Effector CD8-positive, alpha-beta T cell (primary cell): ENCODE results near the gene LDLRAD4.
"Not testable (repeated sequence)": the region's sequence is repeated elsewhere in the genome, so short reads cannot be mapped to it uniquely, and the experiment has no call there.

Experiments
- DNase-seq: peaks from one replicate; lab custom pipeline; 2025; lab: John Stamatoyannopoulos, UW

Gene LDLRAD4

DNA sequence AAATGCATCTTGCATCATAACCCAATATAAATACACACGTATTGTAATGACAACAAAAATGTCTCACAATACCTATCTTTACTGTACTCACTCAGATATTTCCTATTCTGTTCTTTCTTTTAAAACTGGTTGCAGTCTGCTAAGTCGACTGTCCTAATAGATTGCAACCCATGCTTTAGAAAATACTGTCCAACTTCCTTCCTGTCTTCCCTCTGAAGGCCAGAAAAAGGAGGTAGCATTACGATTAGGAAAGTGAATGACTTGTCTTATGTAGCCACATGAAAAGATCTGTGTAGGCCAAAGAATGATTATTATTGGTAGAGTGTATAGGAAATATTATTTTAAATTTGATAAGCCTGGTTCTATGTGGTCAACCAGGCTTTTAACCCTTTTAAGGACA, 373.7 kb downstream of the LDLRAD4 start:
- DNase-seq: no peak

DNA sequence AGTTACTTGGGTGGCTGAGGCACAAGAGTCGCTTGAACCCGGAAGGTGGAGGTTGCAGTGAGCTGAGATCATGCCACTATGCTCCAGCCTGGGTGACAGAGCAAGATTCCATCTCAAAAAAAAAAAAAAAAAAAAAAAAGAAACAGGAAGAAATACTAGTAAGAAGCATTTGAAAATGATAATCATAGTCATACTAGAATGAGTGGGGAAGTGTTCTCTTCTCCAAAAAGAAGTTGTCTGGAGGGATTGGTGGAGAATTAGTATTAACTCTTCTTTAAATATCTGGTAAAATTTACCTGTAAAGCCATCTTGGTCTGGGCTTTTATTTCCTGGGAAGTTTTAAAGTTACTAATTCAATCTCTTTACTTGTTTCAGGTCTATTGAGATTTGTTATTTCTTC, 376.0 kb downstream of the LDLRAD4 start:
- DNase-seq: no peak

DNA sequence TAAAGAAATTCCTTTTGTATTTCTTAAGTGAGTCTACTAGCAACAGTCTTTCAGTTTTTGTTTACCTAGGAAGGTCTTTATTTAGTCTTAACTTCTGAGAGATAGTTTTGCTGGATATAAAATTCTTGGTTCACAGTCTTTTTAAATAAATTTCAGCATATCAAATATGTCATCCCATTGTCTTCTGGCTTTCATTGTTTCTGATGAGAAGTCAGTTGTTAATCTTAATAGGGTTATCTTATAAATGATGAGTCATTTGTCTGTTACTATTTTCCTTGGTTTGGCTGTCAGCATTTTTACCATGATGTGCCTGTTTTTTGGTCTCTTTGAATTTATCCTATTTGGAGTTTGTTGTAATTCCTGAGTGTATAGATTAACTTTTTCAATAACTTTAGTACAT, 378.5 kb downstream of the LDLRAD4 start:
- no peak for DNase-seq

DNA sequence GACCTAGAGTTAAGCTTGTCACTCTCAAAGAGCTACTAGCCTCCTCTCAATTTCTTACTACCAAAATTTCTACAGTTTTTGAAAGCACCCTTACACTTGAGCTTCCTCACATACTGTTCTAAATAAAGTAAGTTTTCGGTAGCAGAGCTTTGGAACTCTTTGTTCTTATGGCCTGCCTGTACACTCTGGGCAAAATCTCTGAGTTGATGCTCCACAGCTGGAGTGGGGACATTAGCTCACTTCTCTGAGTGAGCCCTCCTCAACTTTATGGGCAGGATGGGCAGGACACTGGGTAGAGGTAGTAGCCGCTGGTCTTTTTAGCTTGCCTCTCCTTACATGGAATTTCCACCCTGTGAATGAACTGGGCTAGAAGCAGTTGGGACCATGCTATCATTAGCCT, 380.0 kb downstream of the LDLRAD4 start:
- no peak for DNase-seq

DNA sequence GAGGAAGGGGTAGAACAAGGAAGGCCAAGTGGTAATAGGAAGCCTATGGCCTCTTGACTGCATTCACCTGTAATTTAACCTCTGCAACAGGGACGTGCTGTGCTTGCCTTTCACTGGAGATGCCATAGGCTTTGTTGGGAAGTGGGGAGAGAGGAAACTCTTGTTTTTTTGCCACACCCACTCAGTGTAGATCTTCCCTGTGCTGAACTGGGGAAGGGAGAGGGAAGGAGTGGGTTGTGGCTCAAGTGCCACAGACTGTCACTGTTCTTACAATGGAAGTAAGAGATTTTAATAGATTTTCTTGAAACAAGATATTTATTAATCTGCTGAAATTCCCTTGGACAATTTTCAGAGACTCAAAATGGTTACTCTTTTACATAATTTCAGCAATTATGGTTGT, 380.5 kb downstream of the LDLRAD4 start:
- DNase-seq: no peak

DNA sequence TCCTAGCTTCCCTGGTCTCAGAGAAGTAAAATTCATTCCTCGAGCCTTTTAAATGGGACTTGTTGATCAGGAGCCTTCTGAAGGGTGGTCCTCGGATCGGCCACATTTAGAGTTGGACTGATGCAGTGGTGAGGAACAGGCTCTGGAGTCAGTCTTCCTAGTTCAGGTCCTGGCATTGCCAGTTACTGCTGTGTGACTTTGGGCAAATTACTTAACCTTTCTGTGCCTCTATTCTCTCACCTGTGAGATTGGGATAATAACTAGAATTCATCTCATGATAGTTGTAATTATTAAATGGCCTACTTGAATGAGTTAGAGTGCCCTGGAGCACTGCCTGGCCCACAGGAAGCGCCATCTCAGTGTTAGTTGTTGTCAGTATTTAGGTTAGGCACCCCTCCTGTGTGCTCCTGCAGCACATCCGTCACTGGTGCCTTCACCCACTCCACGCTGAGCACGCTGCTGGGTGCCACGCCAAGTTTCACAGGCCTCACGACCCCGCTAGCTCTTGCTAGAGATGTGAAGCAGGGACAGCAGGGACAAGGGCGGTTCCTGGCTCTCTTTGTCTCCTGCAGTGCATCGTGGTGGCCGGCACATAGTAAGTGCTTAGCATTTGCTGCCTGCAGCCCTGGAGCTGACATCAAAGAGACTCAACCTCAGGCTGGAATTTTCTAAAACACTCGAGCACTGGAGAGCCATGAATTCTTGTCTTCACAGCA, 384.9 kb downstream of the LDLRAD4 start:
- no peak for DNase-seq

DNA sequence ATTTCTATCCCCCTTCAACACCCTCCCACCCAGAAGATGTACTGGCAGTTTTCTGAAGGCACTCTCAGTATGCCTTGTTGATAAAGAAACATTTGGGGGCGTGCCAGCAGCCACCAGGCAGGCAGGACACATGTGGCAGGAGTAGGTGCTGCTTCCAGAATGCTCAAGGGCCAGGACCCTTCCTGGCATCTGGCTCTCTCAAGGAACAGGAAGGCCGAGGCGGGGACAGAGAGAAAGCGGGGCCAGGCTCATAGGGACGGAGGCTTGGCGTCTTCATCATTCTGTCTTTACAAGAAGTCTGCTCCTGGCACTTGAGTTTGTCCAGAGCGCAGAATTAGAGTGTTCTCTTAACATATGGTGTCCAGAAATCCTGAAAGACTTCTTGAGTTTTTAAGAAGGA, 386.2 kb downstream of the LDLRAD4 start:
- DNase-seq: no peak

DNA sequence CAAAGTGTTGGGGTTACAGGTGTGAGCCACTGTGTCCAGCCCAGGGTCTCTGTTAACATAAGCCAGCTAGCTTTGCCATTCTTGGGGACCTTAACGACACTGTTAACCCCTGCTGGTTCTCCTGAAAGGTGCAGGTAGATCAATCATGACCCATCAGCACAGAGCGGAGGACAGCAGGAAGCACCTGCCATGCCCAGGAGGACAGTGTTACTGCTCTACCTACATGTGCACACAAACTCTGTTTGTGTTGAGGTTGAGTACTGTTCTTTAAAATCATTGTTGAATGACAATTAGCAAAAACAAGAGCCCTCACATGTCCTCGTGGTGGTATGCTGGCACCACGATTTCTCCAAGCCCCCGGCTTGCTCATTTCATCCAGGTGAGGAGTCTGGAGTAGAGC, 386.9 kb downstream of the LDLRAD4 start:
- DNase-seq: no peak

DNA sequence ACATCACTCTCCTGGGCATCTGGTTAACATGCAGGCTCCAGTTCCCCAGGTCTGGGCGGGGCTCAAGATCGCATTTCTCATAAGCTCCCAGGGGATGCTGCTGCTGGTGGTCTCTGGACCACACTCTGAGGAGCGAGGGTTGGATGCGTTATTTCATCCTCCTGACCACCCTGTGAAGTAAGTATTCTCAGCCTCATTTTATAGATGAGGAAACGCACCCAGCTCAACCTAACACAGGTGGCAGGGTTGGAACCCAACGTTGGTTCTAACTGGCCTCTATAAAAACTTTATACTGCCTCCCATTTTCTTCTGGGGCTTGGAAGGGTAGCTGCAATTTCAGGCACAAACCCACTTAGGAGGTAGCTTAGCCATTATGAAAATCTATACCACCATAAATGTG, 387.3 kb downstream of the LDLRAD4 start:
- no peak for DNase-seq

DNA sequence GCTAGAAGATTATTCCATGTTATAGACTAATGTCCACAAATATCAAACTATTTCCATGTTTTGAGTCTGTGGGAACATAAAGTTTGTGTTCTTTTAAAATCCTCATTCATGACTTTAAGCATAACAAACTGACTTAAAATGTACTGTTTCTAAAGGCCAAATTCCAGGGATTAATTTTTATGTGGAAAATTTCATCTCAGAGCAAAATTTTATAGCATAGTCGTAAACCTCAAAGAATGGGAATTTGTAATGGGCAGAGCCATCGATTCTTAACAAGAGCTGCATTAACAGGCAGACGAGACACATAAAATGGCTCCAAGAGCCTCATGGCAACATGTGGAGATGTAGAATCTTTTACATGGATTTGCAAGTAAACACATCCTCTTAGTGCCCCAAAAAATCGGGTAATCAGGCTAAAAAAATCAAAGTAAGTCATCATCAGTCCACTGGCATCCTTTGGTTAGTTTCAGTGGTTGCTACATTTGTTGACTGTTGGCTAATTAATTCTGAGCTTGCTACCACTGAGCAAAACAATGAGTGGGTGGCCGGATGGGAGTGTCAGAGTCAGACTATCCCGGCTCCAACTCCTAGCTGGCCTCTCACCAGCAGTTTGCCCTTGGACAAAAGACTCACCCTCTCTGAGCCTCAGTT, 388.2 kb downstream of the LDLRAD4 start:
- DNase-seq: no peak

DNA sequence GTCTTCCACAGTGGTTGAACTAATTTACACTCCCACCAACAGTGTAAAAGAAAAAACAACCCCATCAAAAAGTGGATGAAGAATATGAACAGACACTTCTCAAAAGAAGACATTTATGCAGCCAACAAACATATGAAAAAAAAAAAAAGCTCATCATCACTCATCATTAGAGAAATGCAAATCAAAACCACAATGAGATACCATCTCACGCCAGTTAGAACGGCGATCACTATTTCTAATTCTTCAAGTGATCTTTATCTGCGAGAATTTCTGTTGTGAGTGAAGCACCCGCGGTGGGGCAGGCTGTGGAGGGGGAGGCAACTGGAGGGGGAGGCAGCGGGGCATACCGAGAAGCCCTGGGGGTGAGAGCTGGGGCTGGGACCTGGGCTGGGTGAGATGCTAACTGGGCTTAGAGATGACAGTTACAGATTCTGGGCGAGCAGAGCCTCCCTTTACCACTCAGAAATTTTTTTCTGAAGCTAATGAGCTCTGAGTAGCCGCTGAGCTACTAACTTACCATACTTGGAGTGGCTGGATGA, 389.5 kb downstream of the LDLRAD4 start:
- DNase-seq: not testable (repeated sequence)

DNA sequence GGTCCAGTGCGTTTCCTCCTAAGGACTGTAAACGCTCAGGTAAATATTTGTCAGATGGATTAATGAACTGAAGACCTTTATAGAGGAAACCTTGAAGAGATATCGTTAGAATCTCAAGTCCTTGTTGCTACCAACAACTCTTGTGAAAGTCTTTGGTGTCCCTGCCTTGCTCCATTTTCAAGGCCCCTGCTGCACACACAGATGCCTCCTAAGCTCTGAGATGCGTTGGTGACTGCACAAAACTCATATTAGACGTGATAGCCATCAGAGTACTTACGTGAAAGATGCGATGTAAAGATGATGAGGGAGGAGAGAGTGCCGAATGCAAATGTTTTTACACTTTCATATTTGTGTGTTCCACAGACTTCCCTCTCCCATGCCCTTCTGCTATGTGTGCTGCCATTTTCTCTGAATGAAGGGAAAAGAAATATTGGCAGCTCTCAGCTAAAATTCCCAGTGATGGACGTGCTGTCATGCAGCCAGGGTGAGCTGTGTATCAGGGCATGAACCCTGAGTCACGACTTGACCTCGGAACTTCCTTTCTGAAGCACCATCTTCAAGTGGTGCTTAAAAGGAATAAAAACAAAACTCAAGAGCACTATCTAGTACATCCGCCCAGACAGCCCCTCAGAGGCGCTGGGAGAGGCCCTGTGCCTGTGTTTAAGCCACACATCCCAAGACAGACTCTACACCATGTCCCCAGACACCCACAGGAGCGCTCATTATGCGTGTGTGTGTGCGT, 390.4 kb downstream of the LDLRAD4 start:
- no peak for DNase-seq

DNA sequence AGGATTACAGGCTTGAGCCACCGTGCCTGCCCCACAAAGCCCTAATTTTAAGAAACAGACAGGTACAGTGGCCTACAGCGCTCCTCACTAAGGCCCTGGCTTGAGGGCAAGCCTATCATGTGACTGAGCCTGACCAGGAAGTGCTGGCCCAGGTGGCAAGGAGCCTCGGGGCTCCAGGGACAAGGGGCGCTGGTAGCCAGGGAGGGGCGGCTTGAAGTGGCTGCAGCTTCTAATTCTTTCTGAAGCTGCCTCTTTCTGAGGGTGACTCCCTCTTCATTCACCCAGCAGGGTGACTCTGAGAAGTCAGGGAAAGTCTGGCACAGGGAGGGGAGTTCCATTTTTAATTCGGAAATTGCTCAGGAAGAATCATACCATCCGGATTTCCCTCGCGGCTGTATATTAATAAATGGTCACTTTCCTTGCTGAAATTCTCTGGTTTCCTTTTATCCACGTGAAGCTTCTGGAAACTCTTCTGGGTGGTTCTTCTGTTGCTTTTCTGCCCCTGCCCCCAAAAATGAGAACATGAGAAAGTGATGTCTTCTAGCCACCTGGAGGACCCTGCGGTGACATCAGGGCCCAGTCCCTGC, 392.1 kb downstream of the LDLRAD4 start:
- DNase-seq: no peak

DNA sequence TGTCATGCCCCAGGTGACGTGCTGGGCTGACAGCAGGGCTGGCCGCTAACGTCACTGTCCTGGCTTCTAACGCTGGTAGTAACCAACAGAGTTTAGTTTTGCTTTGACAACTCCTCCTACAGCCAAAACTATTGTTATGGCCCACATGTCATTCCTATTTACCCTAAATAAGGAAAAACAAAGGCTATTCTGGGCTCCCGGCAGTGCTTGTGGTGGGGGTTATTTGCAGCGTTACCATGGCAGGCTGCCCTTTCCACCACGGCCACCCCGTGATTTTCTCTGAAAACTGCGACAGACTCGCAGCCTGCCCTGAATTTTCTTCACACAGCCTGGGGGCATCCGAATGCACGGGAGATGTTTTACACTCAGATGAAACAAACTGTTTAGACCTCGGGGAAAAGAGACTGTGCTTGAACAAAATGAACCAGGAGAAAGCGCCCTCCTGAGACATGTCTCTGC, 392.6 kb downstream of the LDLRAD4 start:
- no peak for DNase-seq

DNA sequence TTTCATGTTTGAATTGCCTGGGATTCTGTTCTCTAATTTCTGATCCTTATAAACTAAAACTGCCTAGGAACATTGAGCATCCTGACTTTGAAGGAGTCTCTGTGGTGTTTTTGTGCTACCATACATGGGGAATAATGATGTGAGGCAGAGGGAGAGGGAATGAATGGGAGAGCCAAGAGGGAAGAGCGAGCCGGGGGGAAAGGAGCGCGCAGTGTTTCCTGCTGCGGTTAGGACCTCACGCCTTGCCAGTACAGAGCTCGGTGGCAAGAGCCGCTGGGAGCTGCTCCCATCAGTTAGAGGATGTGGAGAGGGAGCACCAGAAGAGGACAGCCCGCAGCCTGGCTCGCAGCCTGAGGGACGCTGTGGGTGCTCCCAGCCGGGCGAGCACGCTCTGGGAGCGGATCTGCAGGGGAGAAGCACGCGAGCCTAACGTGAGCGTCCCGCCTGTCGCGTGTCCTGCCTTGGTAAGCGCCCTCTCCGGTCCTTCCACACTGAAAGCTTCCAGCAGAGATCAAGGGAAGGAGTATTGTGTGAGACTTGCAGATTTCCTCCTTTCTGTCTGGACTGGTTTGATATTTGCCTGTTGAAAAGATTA, 393.1 kb downstream of the LDLRAD4 start:
- DNase-seq: no peak

DNA sequence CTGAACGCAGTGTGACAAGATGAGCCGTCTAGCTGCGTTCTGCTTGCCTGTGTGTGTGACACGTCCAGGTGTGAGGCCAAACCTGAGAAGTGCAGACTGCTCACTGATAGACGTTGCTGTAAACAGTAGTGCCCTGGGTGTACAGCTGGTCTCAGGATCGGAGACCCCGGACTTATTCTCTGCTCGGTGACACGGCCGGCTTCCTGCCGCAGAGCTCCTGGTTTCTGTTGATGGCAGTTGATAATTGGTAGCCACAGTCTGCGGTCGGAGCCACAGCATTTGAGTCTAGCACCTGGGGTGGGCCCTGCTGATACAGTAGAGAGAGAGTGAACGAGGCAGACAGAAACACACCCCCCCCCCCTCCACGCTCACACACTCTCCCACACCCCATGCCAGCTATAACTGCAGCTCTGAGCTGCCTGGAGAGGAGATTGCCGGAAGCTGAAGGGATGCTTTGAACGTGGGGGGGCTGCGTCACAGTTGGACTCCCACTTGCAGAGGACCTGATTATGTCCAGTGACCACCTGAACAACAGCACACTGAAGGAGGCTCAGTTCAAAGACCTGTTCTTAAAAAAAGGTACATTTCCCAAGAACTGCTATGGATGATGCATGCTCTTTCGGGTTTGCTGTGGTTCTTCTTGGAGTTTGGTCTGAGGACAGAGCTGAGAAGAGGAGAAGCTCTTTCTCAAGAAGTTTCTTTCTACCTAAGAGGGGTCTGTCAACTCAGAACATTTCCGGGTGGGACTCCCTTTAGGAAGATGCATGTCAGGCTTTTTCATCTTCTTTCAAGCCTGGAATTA, 393.8 kb downstream of the LDLRAD4 start:
- peak; percentile 52 for DNase-seq

DNA sequence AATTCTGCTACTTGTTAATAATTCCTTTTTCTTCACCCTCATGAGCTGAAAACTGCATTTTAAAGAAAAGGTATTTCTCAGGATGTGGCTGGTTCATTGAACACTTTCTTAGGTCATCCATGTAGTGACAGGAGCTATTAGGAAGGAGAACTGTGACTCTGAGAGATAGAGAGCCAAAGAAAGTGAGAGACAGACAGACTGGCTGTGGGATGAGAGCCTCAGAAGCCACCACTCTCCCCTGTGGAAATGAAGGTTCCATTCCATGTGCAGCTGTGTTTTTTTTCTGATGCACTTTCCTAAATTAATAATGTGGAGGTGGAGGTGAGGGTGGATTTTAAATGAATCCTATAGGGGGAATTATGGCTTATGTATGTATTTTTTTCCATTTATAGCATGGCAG, 394.5 kb downstream of the LDLRAD4 start:
- DNase-seq: no peak

DNA sequence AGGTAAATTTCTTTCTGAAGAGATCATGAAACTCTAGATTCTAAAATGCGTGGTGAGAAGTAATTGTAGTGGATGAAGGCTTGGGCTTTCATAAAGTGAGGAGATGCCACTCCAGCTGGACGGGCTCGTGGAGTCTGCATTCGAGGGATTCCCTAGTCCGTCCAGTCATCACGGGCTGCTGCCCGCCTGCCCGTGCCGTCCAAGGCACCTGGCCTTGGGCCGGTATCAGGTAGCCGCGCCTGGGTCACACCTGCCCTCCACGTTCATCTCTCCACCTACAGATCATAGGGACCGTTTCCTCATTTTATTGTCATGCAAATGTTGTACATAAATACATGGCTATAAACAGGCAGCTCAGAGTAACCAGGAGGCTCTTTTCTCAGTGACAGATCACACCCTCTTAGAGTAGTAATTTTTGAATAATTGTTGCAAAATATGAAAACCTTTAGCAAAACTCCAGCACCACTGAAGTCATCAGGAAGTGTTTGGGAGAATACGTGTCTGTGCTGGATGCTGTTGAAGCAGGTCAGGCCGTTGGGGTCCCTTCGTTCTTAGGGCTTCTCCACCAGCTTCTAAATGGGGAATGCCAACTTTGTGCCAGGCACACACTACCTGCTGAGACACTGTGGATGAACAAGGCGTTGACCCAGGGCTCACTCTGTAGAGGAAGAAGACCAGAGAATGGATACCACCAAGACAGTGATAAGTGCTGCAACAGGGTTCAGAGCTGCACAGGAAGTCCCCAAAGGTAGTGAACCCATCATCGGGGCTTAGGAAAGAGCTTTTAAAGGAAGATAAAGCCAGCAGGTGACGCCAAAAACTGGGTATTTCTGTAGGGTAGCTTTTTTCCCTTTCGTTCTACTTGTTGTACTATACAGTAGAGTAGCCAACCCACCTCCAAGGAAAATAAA, 395.3 kb downstream of the LDLRAD4 start:
- no peak for DNase-seq

DNA sequence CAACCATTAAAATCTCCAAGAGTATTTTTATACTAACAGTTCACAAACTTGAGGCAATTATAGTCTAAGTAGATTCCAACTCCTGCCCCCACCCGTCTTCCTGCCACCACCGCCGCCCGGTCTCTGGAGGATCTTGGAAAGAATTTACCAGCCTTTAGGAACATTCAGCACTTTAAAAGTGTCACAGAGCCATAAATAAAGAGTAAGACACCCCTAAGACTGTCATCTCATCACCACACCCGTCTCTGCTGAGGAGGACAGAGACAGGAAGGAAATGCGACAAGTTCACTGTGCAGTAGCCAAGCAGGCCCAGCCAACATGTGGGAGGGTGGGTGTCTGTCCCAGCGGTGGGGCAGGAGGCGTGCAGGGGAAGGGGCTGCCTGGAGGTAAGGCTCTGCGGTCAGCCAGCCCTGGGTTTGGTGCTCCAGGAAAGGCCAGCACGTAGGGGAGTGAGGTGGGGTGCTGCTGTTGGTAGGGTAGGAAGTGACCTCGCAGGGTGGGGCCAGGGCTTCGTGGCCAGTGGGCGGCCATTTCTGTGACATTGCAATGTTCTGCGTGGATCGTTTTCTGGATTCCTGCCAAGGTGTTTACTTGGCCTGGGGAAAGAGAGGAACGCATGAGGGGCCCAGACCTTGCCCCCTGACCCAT, 396.2 kb downstream of the LDLRAD4 start:
- DNase-seq: no peak
